GM21529 (cell line): ENCODE results near the gene CGN.

Source experiments
- ATAC-seq: cut with Tn5 transposase; IDR thresholded peaks from one replicate; pipeline ENCODE4 v1.9.1; 2021; ENCODE audit not compliant: unreplicated experiment

CGN gene

DNA sequence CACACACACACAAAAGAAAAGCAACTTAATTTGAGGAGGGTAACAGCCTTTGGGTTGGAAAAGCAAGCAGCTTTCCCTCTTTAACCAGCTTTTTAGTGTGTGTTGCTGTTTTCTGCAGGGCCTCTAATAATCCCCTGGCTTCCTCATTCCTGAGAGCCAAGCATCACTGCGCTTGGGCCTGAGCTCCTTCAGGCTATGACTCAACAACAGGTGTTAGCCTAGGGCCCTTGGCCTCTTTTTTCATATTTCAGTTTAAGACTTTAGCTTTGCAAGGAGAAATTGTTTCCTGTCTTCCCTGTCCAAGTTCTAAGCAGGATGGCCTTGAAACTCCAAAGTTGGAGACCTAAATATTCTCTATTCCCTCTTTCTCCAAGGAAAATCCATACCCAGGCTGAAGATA lies 74.4 kb downstream of the CGN start:
- no peak for ATAC-seq
